HepG2 (cell line): ENCODE results near the gene PMEL. TPM values are rescaled to one million over a fixed set of nuclear protein-coding genes. Genes with fewer than 3 reads are reported as not detected.

Source experiments
- ARID4A ChIP-seq: sonication (generic); formaldehyde crosslinking; IDR thresholded peaks from 2 replicates; pipeline ENCODE4 v1.5.0; 2020; ENCODE audit warnings: mild to moderate bottlenecking, missing genetic modification reagents, borderline replicate concordance
- GABPB1 ChIP-seq: IDR thresholded peaks from 2 replicates; pipeline ENCODE4 v1.6.1; 2016; ENCODE audit warnings: mild to moderate bottlenecking, missing genetic modification reagents, moderate library complexity, missing compliant biosample characterization
- SIN3A ChIP-seq: IDR thresholded peaks from 2 replicates; pipeline ENCODE4 v1.6.1; 2011; ENCODE audit warnings: low read depth, mild to moderate bottlenecking, control low read depth, low read length, borderline replicate concordance
- YEATS2 ChIP-seq: sonication (generic); formaldehyde crosslinking; IDR thresholded peaks from 2 replicates; pipeline ENCODE4 v1.4.0; 2020; ENCODE audit warnings: missing genetic modification reagents, borderline replicate concordance
- ZNF274 ChIP-seq: sonication (generic); formaldehyde crosslinking; IDR thresholded peaks from 2 replicates; pipeline ENCODE4 v1.5.1; 2020; ENCODE audit warnings: mild to moderate bottlenecking, missing genetic modification reagents
- ZNF598 ChIP-seq: sonication (generic); formaldehyde crosslinking; IDR thresholded peaks from 2 replicates; pipeline ENCODE4 v1.5.1; 2020; ENCODE audit warnings: mild to moderate bottlenecking, missing genetic modification reagents, borderline replicate concordance
- polyA plus RNA-seq, 8 experiments: library from polyadenylated mRNA; depleted of rRNA in 3 of 8; stranded (reverse) in 7 of 8; unstranded in 1 of 8; fragments of >200 nt; fragmentation: Illumina TruSeq in 4 of 8; extraction: Trizol in 4 of 8; gene quantifications; 2 replicates each; pipeline versions ENCODE4 v1.2.1 to v1.2.3, GENCODE V29; 2011 to 2016; ENCODE audit warnings: low read depth in 4 of 8, missing spikeins in 1 of 8, mixed read lengths in 1 of 8; ENCODE audit not compliant: insufficient read depth in 1 of 8
- total RNA-seq, 5 experiments: library from RNA; depleted of rRNA; stranded (reverse); fragments of >200 nt; fragmentation: Illumina TruSeq; extraction: Trizol; gene quantifications; 2 replicates each; pipeline ENCODE4 v1.2.3, GENCODE V29; 2016; ENCODE audit warnings: low read depth in 1 of 5
- TF ChIP-seq, protein P1 (sequence below): sonication (generic); formaldehyde crosslinking; IDR thresholded peaks from 2 replicates; pipeline ENCODE4 v1.4.0; 2020; ENCODE audit warnings: missing genetic modification reagents, borderline replicate concordance
- TF ChIP-seq, protein P2 (sequence below): sonication (generic); formaldehyde crosslinking; IDR thresholded peaks from 2 replicates; pipeline ENCODE4 v1.5.1; 2020; ENCODE audit warnings: mild to moderate bottlenecking, missing genetic modification reagents, moderate library complexity
- TF ChIP-seq, protein P3 (sequence below): IDR thresholded peaks from 2 replicates; pipeline ENCODE4 v1.6.1; 2016; ENCODE audit warnings: missing compliant biosample characterization, missing genetic modification reagents, borderline replicate concordance
- TF ChIP-seq, protein P4 (sequence below): sonication (generic); formaldehyde crosslinking; IDR thresholded peaks from 2 replicates; pipeline ENCODE4 v1.4.0; 2020; ENCODE audit warnings: missing genetic modification reagents

Gene PMEL
- total and polyA plus RNA-seq, 2 of the 13 experiments (the other 11 are each of a cell fraction or from before 2014, with no cell fraction given): 0.49 to 3.3 TPM

DNA sequence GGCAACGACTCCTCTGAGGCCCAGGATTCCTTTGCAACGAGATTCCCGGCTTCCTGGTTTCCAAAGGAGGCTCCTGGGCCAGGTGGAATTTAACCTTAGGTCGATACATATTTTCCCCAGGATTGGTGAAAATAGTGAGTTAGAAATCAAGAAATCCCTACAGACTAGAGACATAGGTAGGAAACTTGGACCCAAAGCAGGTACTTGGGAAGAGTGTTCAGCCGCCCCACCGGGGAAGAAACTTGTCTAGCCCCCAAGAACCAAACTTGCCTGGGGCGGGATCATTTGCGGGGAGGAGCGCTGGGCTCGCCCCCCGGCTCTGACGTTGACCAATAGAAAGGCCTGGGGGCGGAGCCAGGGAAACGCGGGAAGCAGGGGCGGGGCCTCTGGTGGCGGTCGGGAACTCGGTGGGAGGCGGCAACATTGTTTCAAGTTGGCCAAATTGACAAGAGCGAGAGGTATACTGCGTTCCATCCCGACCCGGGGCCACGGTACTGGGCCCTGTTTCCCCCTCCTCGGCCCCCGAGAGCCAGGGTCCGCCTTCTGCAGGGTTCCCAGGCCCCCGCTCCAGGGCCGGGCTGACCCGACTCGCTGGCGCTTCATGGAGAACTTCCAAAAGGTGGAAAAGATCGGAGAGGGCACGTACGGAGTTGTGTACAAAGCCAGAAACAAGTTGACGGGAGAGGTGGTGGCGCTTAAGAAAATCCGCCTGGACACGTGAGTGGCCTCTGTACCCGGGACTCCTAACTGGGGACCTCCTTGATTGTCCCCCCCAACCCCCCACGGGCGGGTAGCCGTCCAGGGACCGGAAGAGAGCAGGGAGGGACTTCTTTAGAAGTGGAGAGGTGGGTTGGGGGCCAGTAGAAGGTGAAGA lies 803 bp upstream of the PMEL start, which contains the start of gene CDK2 (continued):
- TF ChIP-seq ARID4A (peak; percentile 82), YEATS2 (CRISPR knock-in tag) (peak; percentile 67; the same call in 1 of the 2 replicates), SIN3A (peak; percentile 73; the same call in 1 of the 2 replicates), ZNF598 (CRISPR knock-in tag) (peak; percentile 46; the same call in 1 of the 2 replicates), GABPB1 (peak; percentile 49), ZNF274 (0 out of 2 replicates have a peak, but pooled peaks have one; percentile 48)
- TF ChIP-seq, protein P1, sequence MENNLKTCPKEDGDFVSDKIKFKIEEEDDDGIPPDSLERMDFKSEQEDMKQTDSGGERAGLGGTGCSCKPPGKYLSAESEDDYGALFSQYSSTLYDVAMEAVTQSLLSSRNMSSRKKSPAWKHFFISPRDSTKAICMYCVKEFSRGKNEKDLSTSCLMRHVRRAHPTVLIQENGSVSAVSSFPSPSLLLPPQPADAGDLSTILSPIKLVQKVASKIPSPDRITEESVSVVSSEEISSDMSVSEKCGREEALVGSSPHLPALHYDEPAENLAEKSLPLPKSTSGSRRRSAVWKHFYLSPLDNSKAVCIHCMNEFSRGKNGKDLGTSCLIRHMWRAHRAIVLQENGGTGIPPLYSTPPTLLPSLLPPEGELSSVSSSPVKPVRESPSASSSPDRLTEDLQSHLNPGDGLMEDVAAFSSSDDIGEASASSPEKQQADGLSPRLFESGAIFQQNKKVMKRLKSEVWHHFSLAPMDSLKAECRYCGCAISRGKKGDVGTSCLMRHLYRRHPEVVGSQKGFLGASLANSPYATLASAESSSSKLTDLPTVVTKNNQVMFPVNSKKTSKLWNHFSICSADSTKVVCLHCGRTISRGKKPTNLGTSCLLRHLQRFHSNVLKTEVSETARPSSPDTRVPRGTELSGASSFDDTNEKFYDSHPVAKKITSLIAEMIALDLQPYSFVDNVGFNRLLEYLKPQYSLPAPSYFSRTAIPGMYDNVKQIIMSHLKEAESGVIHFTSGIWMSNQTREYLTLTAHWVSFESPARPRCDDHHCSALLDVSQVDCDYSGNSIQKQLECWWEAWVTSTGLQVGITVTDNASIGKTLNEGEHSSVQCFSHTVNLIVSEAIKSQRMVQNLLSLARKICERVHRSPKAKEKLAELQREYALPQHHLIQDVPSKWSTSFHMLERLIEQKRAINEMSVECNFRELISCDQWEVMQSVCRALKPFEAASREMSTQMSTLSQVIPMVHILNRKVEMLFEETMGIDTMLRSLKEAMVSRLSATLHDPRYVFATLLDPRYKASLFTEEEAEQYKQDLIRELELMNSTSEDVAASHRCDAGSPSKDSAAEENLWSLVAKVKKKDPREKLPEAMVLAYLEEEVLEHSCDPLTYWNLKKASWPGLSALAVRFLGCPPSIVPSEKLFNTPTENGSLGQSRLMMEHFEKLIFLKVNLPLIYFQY (CRISPR knock-in tag): 0 out of 2 replicates have a peak, but pooled peaks have one; percentile 53
- TF ChIP-seq, protein P2, sequence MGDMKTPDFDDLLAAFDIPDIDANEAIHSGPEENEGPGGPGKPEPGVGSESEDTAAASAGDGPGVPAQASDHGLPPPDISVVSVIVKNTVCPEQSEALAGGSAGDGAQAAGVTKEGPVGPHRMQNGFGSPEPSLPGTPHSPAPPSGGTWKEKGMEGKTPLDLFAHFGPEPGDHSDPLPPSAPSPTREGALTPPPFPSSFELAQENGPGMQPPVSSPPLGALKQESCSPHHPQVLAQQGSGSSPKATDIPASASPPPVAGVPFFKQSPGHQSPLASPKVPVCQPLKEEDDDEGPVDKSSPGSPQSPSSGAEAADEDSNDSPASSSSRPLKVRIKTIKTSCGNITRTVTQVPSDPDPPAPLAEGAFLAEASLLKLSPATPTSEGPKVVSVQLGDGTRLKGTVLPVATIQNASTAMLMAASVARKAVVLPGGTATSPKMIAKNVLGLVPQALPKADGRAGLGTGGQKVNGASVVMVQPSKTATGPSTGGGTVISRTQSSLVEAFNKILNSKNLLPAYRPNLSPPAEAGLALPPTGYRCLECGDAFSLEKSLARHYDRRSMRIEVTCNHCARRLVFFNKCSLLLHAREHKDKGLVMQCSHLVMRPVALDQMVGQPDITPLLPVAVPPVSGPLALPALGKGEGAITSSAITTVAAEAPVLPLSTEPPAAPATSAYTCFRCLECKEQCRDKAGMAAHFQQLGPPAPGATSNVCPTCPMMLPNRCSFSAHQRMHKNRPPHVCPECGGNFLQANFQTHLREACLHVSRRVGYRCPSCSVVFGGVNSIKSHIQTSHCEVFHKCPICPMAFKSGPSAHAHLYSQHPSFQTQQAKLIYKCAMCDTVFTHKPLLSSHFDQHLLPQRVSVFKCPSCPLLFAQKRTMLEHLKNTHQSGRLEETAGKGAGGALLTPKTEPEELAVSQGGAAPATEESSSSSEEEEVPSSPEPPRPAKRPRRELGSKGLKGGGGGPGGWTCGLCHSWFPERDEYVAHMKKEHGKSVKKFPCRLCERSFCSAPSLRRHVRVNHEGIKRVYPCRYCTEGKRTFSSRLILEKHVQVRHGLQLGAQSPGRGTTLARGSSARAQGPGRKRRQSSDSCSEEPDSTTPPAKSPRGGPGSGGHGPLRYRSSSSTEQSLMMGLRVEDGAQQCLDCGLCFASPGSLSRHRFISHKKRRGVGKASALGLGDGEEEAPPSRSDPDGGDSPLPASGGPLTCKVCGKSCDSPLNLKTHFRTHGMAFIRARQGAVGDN (CRISPR knock-in tag): peak; percentile 82
- TF ChIP-seq, protein P3, sequence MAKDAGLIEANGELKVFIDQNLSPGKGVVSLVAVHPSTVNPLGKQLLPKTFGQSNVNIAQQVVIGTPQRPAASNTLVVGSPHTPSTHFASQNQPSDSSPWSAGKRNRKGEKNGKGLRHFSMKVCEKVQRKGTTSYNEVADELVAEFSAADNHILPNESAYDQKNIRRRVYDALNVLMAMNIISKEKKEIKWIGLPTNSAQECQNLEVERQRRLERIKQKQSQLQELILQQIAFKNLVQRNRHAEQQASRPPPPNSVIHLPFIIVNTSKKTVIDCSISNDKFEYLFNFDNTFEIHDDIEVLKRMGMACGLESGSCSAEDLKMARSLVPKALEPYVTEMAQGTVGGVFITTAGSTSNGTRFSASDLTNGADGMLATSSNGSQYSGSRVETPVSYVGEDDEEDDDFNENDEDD (CRISPR knock-in tag): peak; percentile 81; the same call in 1 of the 2 replicates
- TF ChIP-seq, protein P4, sequence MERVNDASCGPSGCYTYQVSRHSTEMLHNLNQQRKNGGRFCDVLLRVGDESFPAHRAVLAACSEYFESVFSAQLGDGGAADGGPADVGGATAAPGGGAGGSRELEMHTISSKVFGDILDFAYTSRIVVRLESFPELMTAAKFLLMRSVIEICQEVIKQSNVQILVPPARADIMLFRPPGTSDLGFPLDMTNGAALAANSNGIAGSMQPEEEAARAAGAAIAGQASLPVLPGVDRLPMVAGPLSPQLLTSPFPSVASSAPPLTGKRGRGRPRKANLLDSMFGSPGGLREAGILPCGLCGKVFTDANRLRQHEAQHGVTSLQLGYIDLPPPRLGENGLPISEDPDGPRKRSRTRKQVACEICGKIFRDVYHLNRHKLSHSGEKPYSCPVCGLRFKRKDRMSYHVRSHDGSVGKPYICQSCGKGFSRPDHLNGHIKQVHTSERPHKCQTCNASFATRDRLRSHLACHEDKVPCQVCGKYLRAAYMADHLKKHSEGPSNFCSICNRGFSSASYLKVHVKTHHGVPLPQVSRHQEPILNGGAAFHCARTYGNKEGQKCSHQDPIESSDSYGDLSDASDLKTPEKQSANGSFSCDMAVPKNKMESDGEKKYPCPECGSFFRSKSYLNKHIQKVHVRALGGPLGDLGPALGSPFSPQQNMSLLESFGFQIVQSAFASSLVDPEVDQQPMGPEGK (CRISPR knock-in tag): peak; percentile 90
